Fibroblast of the conjunctiva (primary cell): ENCODE data around the gene DDX50.

Experiments
- DNase-seq: peaks from one replicate; pipeline ENCODE4 v3.0.0-alpha.2; 2010; ENCODE audit warnings: low read depth

DDX50 gene

DNA sequence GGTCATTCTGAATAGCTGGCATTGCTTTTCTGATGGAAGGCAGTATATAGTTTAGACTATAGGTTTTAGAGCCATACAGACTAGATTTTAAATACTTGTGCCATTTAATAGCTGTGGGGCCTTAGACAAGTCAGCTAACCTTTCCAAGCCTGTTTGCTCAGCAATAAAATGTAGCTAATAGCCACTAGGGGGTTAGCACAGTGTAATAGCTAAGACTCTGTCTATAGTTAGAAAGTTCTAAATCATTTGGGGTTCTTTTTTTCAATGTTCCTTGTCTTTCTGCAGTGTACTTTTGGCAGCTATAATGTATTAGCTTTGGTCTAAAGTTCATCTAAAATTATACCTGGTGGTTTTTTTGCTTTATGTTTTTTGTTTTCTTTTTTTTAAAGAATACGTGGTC, 80.0 kb downstream of the DDX50 start:
- no peak for DNase-seq

DNA sequence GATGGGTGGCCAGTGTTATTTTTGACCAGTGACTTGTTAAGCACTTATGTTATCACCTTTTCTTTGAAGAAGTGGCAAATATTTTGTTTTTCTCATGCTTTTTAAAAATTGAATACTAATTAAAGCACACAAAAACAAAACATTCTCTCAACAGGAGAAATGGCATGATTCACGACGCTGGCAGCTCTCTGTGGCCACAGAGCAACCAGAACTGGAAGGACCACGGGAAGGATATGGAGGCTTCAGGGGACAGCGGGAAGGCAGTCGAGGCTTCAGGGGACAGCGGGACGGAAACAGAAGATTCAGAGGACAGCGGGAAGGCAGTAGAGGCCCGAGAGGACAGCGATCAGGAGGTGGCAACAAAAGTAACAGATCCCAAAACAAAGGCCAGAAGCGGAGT, 81.3 kb downstream of the DDX50 start:
- DNase-seq, result no peak

DNA sequence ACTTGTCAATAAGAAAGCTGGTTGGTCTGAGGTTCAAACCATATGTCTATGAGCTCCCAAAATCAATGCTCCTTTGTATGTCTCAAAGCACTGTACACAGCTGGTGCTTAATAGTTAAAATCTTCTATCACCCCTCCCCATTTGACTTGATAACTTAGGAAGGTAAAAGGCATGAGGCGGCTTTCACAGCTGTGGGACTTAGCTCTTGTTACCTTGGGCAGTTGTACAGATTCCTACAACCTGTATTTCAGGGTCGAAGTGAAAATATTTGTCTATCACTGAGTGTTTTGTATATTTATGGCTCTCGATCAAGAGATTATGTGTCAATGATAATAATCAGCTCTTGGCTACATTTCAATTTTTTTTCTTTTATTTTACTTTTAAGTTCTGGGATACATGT, 86.5 kb downstream of the DDX50 start:
- no peak for DNase-seq

DNA sequence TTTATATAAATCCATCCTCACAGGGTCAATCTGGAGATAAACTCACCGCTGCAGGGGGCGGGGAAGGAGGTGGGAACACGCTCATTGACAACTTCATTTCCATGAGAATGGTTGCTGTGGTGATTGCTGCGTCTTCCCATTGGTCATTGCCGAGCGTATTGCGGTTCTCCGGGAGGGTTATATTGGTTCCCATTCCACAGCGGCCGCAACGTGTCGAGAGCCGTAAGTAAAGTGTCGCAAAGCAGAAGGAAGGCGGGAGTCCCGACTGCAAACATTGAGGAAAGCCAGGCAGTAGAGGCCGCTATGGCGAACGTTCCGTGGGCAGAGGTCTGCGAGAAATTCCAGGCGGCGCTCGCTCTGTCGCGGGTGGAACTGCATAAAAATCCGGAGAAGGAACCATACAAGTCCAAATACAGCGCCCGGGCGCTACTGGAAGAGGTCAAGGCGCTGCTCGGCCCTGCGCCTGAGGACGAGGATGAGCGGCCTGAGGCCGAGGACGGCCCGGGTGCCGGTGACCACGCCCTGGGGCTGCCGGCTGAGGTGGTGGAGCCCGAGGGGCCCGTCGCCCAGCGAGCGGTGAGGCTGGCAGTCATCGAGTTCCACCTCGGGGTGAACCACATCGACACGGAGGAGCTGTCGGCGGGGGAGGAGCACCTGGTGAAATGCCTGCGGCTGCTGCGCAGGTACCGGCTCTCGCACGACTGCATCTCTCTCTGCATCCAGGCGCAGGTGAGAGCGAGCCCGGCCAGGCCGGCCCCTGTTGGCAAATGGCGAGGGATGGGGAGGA, 87.6 kb downstream of the DDX50 start, which contains the start of gene KIFBP:
KIFBP (plus strand) TSS at position 274 of the 787 bp plus-strand sequence; CDS start at position 304, 30 bp downstream.
- peak; percentile 97 for DNase-seq

DNA sequence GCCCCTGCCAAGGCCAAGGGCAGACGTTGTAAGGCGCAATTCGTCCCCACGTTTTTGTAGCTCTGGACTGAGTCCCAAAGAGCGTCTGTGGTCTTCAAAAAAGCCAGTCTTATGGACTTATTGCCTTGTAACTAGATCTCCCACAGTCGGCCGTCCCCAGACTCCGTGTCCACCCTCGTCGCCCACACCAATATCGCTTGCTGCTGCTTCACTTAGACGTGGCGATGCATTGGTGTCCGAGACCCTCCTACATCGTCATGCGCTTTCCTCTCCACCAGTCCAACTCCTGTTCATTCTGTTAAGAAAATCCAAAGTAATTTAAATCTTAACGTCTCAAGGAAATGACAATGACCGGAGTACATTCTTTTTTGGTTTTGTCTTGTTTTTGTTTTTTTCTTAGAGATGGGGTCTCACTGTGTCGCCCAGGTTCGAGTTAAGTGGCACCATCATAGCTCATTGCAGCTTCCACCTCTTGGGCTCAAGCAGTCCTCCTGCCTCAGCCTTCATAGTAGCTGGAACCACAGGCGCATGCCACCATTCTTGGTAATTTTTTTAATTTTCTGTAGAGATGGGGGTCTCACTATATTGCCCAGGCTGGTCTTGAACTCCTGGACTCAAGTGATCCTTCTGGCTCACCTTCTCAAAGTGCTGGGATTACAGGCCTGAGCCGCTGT, 88.3 kb downstream of the DDX50 start:
- DNase-seq, result no peak

DNA sequence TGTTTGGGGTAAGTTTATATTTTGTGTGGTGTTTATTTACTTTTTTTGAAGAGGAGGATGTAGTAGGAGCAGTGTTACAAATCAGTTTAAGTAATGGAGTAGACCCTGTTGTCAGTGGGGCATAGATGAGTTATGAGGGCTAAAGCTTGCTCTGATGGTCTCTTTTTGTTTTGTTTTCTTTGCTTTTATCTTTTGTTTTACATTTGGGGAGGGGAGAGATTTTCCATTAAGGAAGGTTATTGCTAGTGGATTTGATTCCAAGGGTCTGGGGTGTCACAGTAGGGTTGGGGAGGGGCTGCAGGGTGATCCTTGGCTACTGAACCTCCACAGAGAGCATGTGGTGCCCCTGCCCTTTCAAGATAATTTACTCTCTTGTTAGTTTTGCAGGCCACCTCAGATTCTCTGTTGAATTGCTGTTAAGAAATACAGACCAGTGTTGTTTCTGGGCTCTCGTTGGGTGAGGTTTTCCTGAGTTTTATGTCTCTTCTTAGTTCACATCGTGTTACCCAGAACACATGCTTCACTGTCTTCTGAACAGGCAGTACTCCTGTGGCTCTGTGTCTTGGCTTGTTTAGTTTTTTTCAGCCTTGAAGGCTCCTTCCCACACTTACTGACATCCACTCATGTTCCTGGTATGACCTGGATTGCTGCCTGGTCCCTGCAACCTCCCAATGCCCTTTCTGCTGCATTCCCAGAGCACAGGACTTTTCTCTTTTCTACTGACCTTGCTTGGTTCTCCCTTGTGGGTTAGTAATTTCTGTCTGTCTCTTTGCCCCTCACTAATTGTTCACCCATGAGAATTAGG, 91.7 kb downstream of the DDX50 start:
- DNase-seq, result peak; percentile 69
